Liver (tissue), 9 donors: ENCODE results near the gene TRIP12. TPM values are rescaled to one million over a fixed set of nuclear protein-coding genes. Genes with fewer than 3 reads are reported as not detected.

ENCODE experiments used
- DNase-seq: peaks from one replicate; pipeline ENCODE4 v3.0.0-alpha.2; 2017; ENCODE audit warnings: low spot score
- H3K27ac ChIP-seq, 2 donors: one replicate each; pipeline ENCODE4 v1.7.0; 2013; ENCODE audit warnings: inconsistent platforms in 2 of 2, low read length in 2 of 2, control low read depth in 1 of 2, low read depth in 1 of 2, mild to moderate bottlenecking in 1 of 2
- H3K27me3 ChIP-seq, 4 donors: one replicate each; pipeline versions ENCODE4 v1.6.1 to v1.7.0; 2013; ENCODE audit warnings: low read length in 3 of 4, inconsistent platforms in 1 of 4, mild to moderate bottlenecking in 1 of 4, moderate library complexity in 1 of 4; ENCODE audit not compliant: control insufficient read depth in 4 of 4, insufficient read depth in 4 of 4
- H3K36me3 ChIP-seq, 4 donors: one replicate each; pipeline versions ENCODE4 v1.6.1 to v1.7.0; 2013; ENCODE audit warnings: low read length in 3 of 4, mild to moderate bottlenecking in 3 of 4, low read depth in 1 of 4, moderate library complexity in 1 of 4; ENCODE audit not compliant: control insufficient read depth in 4 of 4, insufficient read depth in 3 of 4
- H3K4me1 ChIP-seq, 4 donors: one replicate each; pipeline versions ENCODE4 v1.6.1 to v1.7.0; 2013; ENCODE audit warnings: low read length in 3 of 4, mild to moderate bottlenecking in 3 of 4, moderate library complexity in 1 of 4; ENCODE audit not compliant: control insufficient read depth in 4 of 4, insufficient read depth in 4 of 4
- H3K4me3 ChIP-seq, 3 donors: one replicate each; pipeline versions ENCODE4 v1.6.1 to v1.7.0; 2013; ENCODE audit warnings: low read length in 3 of 3, control low read depth in 1 of 3, low read depth in 1 of 3, mild to moderate bottlenecking in 1 of 3
- H3K9ac ChIP-seq, 2 donors: one replicate each; pipeline ENCODE4 v1.7.0; 2013; ENCODE audit warnings: low read length in 2 of 2, mild to moderate bottlenecking in 2 of 2, moderate library complexity in 2 of 2, control low read depth in 1 of 2, low read depth in 1 of 2
- H3K9me3 ChIP-seq, 4 donors: one replicate each; pipeline versions ENCODE4 v1.6.1 to v1.7.0; 2013; ENCODE audit warnings: low read length in 3 of 4; ENCODE audit not compliant: control insufficient read depth in 4 of 4
- ATF3 ChIP-seq: IDR thresholded peaks from 2 replicates; pipeline ENCODE4 v1.6.1; 2016; ENCODE audit warnings: antibody characterized with exemption
- EGR1 ChIP-seq, 2 donors: IDR thresholded peaks; 2 replicates each; pipeline ENCODE4 v1.6.1; 2016 to 2018; ENCODE audit warnings: antibody characterized with exemption in 2 of 2, low read depth in 2 of 2
- FOXA1 ChIP-seq: IDR thresholded peaks from 2 replicates; pipeline ENCODE4 v1.6.1; 2016; ENCODE audit warnings: antibody characterized with exemption
- FOXA2 ChIP-seq: IDR thresholded peaks from 2 replicates; pipeline ENCODE4 v1.6.1; 2016; ENCODE audit warnings: antibody characterized with exemption
- HNF4A ChIP-seq, 2 donors: conservative IDR thresholded peaks; 2 replicates each; pipeline ENCODE4 v1.6.1; 2016; ENCODE audit warnings: antibody characterized with exemption in 2 of 2, mild to moderate bottlenecking in 2 of 2
- JUND ChIP-seq, 2 donors: IDR thresholded peaks; 2 replicates each; pipeline ENCODE4 v1.6.1; 2016; ENCODE audit warnings: antibody characterized with exemption in 2 of 2
- MAX ChIP-seq: IDR thresholded peaks from 2 replicates; pipeline ENCODE4 v1.6.1; 2016; ENCODE audit warnings: antibody characterized with exemption
- NR2F2 ChIP-seq: IDR thresholded peaks from 2 replicates; pipeline ENCODE4 v1.6.1; 2016; ENCODE audit warnings: antibody characterized with exemption
- REST ChIP-seq: IDR thresholded peaks from 2 replicates; pipeline ENCODE4 v1.6.1; 2016; ENCODE audit warnings: antibody characterized with exemption, mild to moderate bottlenecking
- RXRA ChIP-seq, 2 donors: IDR thresholded peaks; 2 replicates each; pipeline ENCODE4 v1.6.1; 2017 to 2018; ENCODE audit warnings: antibody characterized with exemption in 2 of 2, mild to moderate bottlenecking in 1 of 2
- TAF1 ChIP-seq: conservative IDR thresholded peaks from 2 replicates; pipeline ENCODE4 v1.6.1; 2016; ENCODE audit warnings: antibody characterized with exemption, mild to moderate bottlenecking
- YY1 ChIP-seq: IDR thresholded peaks from 2 replicates; pipeline ENCODE4 v1.6.1; 2016; ENCODE audit warnings: antibody characterized with exemption, mild to moderate bottlenecking
- WGBS: extraction: QIAGEN DNeasy Blood & Tissue Kit; methylation state at CpG from one replicate; pipeline ENCODE4 v1.1.7; 2013; 5-methylcytosine and 5-hydroxymethylcytosine counted together
- polyA plus RNA-seq, 2 donors: library from polyadenylated mRNA; stranded (reverse) in 1 of 2; unstranded in 1 of 2; fragments of 200-250 nt in 1 of 2; fragments of >200 nt in 1 of 2; fragmentation: Nextera tagmentation in 1 of 2; extraction: Ambion mirVana in 1 of 2; gene quantifications; one replicate each; pipeline versions ENCODE4 v1.2.1 to v1.2.3, GENCODE V29; 2013 to 2015
- total RNA-seq, 2 donors: library from RNA; depleted of rRNA; stranded (reverse); fragments of >200 nt; gene quantifications; one replicate each; pipeline ENCODE4 v1.2.3, GENCODE V29; 2014
- donor health status: healthy.
- donor health status: healthy.
- donor health status: healthy.
- donor health status: healthy.
- donor health status: healthy.

Gene TRIP12
- total and polyA plus RNA-seq, 4 donors = 13.9 to 128 (median 67.4) TPM

- no peak for TF ChIP-seq FOXA1
- no peak for TF ChIP-seq YY1
- no peak for TF ChIP-seq EGR1 (IDR thresholded peaks at IDR 0.05; ENCODE audit: low read depth in 2 of 2)
- no peak for TF ChIP-seq REST
- no peak for TF ChIP-seq ATF3
- Histone ChIP-seq H3K9me3 (no peaks in the 10 kb centered on the region), H3K27me3 (no peaks in the 10 kb centered on the region), H3K4me1 (peaks cover 0 to 5% (median 3%) of the 10 kb centered on the region in 4 donors), H3K4me3 (no peak overlapping the region), H3K36me3 (no peaks in the 10 kb centered on the region), H3K9ac (no peak overlapping the region), H3K27ac (no peak overlapping the region)
- 86% methylated on average over 5 of the region's 5 CpGs for WGBS
- no peak for DNase-seq
Observed at GRCh38 chr2:229731363-229731762, 190.4 kb downstream of the TRIP12 start.

GRCh38 chr2:229728370-229728769 is 193.4 kb downstream of the TRIP12 start:
- Histone ChIP-seq H3K27me3 (no peaks in the 10 kb centered on the region), H3K4me1 (peaks cover 0 to 10% (median 5%) of the 10 kb centered on the region in 4 donors), H3K9me3 (no peaks in the 10 kb centered on the region), H3K4me3 (no peak overlapping the region), H3K36me3 (no peaks in the 10 kb centered on the region), H3K9ac (no peak overlapping the region), H3K27ac (no peak overlapping the region)
- TF ChIP-seq MAX (no peak), RXRA (IDR thresholded peaks at IDR 0.05) (no peak), TAF1 (no peak), ATF3 (no peak), JUND (IDR thresholded peaks at IDR 0.05) (no peak), FOXA2 (no peak), NR2F2 (no peak)
- DNase-seq = no peak

GRCh38 chr2:229726643-229727042 is 195.2 kb downstream of the TRIP12 start:
- 55% methylated on average over 2 of the region's 2 CpGs for WGBS
- Histone ChIP-seq H3K9ac (no peak overlapping the region), H3K36me3 (no peaks in the 10 kb centered on the region), H3K27ac (no peak overlapping the region), H3K4me1 (peaks cover 0 to 10% (median 5%) of the 10 kb centered on the region in 4 donors), H3K9me3 (no peaks in the 10 kb centered on the region), H3K4me3 (no peak overlapping the region), H3K27me3 (no peaks in the 10 kb centered on the region)
- no peak for DNase-seq
- TF ChIP-seq ATF3 (no peak), RXRA (IDR thresholded peaks at IDR 0.05) (peak; percentile 23 to 77), HNF4A (conservative IDR thresholded peaks at IDR 0.05) (peak; percentile 78 to 82)
